ENCODE results near the gene RALGPS1. TPM values are rescaled to one million over a fixed set of nuclear protein-coding genes. Genes with fewer than 3 reads are reported as not detected.

RALGPS1 gene
- total and polyA plus RNA-seq, 2 of the 13 experiments (the other 11 are each of a cell fraction or from before 2014, with no cell fraction given), result 3.7 to 6.5 TPM

DNA sequence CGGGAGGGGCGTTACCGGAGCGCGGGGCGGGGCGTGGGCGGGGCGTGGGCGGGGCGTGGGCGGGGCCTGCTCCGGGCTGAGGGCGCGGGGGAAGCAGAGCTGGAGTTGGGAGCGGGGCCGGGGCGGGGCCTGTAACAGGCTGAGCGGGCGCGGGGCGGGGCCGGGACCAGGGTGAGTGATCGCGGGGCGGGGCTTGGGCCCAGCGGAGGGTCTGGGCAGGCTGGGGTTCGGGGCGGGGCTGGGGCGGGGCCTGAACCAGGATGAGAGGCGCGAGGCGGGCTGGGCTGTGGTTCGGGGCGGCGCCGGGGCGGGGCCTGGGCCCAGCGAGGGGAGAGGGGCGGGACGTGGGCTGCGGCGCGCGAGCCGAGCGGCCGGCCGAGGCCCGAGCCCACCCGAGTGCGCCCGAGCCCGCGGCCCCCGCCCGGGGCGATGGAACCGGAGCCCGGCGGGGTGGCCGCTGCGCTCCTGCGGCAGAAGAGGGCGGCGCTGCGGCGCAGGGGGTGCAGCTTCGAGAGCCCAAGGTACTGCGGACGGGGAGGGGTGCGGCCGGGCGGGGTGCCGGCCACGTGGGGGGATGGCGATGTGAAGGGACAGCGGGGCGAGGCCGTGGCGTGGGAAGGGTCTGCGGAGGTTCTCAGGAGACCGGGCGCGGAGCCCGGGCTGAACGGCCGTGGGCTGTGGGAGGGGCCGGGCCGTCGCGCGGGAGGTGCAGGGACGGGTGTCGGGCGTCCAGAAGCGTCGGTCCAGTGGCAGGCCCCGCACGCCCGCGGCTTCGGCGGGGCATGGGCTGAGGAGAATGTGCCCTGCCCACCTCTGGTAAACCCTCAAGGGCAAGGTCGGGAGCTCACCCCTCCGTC is 310.5 kb downstream of the RALGPS1 start (continued):
- TF ChIP-seq, protein P1, sequence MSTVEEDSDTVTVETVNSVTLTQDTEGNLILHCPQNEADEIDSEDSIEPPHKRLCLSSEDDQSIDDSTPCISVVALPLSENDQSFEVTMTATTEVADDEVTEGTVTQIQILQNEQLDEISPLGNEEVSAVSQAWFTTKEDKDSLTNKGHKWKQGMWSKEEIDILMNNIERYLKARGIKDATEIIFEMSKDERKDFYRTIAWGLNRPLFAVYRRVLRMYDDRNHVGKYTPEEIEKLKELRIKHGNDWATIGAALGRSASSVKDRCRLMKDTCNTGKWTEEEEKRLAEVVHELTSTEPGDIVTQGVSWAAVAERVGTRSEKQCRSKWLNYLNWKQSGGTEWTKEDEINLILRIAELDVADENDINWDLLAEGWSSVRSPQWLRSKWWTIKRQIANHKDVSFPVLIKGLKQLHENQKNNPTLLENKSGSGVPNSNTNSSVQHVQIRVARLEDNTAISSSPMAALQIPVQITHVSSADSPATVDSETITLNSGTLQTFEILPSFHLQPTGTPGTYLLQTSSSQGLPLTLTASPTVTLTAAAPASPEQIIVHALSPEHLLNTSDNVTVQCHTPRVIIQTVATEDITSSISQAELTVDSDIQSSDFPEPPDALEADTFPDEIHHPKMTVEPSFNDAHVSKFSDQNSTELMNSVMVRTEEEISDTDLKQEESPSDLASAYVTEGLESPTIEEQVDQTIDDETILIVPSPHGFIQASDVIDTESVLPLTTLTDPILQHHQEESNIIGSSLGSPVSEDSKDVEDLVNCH (CRISPR knock-in tag; IDR thresholded peaks at IDR 0.05), result no peak
- TF ChIP-seq, protein P2, sequence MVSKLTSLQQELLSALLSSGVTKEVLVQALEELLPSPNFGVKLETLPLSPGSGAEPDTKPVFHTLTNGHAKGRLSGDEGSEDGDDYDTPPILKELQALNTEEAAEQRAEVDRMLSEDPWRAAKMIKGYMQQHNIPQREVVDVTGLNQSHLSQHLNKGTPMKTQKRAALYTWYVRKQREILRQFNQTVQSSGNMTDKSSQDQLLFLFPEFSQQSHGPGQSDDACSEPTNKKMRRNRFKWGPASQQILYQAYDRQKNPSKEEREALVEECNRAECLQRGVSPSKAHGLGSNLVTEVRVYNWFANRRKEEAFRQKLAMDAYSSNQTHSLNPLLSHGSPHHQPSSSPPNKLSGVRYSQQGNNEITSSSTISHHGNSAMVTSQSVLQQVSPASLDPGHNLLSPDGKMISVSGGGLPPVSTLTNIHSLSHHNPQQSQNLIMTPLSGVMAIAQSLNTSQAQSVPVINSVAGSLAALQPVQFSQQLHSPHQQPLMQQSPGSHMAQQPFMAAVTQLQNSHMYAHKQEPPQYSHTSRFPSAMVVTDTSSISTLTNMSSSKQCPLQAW (CRISPR knock-in tag; IDR thresholded peaks at IDR 0.05), result no peak
- TF ChIP-seq TOPORS (CRISPR knock-in tag; IDR thresholded peaks at IDR 0.05) (no peak), HOXA7 (CRISPR knock-in tag; IDR thresholded peaks at IDR 0.05) (no peak), HOXD1 (CRISPR knock-in tag; IDR thresholded peaks at IDR 0.05) (no peak), RNF2 (conservative IDR thresholded peaks at IDR 0.05; ENCODE audit: low read depth) (no peak), EEA1 (CRISPR knock-in tag; IDR thresholded peaks at IDR 0.05; ENCODE audit: borderline replicate concordance) (0 out of 2 replicates have a peak, but pooled peaks have one; percentile 33), PAWR (CRISPR knock-in tag; IDR thresholded peaks at IDR 0.05; ENCODE audit: borderline replicate concordance) (no peak), ZSCAN29 (CRISPR knock-in tag; conservative IDR thresholded peaks at IDR 0.05) (no peak), KAT7 (CRISPR knock-in tag; IDR thresholded peaks at IDR 0.05; ENCODE audit: borderline replicate concordance) (peak; percentile 35; the same call in 1 of the 2 replicates), ZNF652 (CRISPR knock-in tag; IDR thresholded peaks at IDR 0.05; ENCODE audit: borderline replicate concordance, low read depth) (no peak), ZNF326 (CRISPR knock-in tag; IDR thresholded peaks at IDR 0.05; ENCODE audit: borderline replicate concordance) (no peak)
- TF ChIP-seq, protein P3, sequence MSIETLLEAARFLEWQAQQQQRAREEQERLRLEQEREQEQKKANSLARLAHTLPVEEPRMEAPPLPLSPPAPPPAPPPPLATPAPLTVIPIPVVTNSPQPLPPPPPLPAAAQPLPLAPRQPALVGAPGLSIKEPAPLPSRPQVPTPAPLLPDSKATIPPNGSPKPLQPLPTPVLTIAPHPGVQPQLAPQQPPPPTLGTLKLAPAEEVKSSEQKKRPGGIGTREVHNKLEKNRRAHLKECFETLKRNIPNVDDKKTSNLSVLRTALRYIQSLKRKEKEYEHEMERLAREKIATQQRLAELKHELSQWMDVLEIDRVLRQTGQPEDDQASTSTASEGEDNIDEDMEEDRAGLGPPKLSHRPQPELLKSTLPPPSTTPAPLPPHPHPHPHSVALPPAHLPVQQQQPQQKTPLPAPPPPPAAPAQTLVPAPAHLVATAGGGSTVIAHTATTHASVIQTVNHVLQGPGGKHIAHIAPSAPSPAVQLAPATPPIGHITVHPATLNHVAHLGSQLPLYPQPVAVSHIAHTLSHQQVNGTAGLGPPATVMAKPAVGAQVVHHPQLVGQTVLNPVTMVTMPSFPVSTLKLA (IDR thresholded peaks at IDR 0.05), result no peak
- TF ChIP-seq, protein P4, sequence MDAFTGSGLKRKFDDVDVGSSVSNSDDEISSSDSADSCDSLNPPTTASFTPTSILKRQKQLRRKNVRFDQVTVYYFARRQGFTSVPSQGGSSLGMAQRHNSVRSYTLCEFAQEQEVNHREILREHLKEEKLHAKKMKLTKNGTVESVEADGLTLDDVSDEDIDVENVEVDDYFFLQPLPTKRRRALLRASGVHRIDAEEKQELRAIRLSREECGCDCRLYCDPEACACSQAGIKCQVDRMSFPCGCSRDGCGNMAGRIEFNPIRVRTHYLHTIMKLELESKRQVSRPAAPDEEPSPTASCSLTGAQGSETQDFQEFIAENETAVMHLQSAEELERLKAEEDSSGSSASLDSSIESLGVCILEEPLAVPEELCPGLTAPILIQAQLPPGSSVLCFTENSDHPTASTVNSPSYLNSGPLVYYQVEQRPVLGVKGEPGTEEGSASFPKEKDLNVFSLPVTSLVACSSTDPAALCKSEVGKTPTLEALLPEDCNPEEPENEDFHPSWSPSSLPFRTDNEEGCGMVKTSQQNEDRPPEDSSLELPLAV (CRISPR knock-in tag; conservative IDR thresholded peaks at IDR 0.05; ENCODE audit: low read depth), result no peak
- TF ChIP-seq, protein P5, sequence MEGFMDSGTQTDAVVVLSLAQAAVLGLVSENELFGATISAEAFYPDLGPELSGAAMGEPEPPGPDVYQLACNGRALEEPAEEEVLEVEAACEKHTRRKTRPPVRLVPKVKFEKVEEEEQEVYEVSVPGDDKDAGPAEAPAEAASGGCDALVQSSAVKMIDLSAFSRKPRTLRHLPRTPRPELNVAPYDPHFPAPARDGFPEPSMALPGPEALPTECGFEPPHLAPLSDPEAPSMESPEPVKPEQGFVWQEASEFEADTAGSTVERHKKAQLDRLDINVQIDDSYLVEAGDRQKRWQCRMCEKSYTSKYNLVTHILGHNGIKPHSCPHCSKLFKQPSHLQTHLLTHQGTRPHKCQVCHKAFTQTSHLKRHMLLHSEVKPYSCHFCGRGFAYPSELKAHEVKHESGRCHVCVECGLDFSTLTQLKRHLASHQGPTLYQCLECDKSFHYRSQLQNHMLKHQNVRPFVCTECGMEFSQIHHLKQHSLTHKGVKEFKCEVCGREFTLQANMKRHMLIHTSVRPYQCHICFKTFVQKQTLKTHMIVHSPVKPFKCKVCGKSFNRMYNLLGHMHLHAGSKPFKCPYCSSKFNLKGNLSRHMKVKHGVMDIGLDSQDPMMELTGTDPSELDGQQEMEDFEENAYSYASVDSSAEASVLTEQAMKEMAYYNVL (CRISPR knock-in tag; IDR thresholded peaks at IDR 0.05; ENCODE audit: borderline replicate concordance), result no peak
- TF ChIP-seq, protein P6, sequence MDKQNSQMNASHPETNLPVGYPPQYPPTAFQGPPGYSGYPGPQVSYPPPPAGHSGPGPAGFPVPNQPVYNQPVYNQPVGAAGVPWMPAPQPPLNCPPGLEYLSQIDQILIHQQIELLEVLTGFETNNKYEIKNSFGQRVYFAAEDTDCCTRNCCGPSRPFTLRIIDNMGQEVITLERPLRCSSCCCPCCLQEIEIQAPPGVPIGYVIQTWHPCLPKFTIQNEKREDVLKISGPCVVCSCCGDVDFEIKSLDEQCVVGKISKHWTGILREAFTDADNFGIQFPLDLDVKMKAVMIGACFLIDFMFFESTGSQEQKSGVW (CRISPR knock-in tag; IDR thresholded peaks at IDR 0.05; ENCODE audit: borderline replicate concordance), result no peak
- TF ChIP-seq, protein P7, sequence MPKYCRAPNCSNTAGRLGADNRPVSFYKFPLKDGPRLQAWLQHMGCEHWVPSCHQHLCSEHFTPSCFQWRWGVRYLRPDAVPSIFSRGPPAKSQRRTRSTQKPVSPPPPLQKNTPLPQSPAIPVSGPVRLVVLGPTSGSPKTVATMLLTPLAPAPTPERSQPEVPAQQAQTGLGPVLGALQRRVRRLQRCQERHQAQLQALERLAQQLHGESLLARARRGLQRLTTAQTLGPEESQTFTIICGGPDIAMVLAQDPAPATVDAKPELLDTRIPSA (CRISPR knock-in tag; IDR thresholded peaks at IDR 0.05; ENCODE audit: borderline replicate concordance), result no peak

Data from HepG2 (cell line).